ENCODE results near the gene PADI4. TPM values are rescaled to one million over a fixed set of nuclear protein-coding genes. Genes with fewer than 3 reads are reported as not detected.

The PADI4 gene
- total and polyA plus RNA-seq, 2 donors (not counting 1 experiment from before 2014, with no cell fraction given), result not detected

- no peaks in the 10 kb centered on the region for H3K27me3 ChIP-seq (ENCODE audit: control insufficient read depth, insufficient read depth, low read length)
- no peak overlapping the region for H3K27ac ChIP-seq (ENCODE audit: insufficient read depth, low read length)
- no peaks in the 10 kb centered on the region for H3K4me1 ChIP-seq (ENCODE audit: control insufficient read depth, extremely low read depth, insufficient read depth, low read length)
- H2AFZ ChIP-seq (ENCODE audit: low read length), result no peak overlapping the region
- H4K20me1 ChIP-seq (ENCODE audit: control insufficient read depth, extremely low read depth, insufficient read depth, low read length), result no peaks in the 10 kb centered on the region
- H3K4me2 ChIP-seq (ENCODE audit: extremely low read depth, insufficient read depth, low read length), result no peak overlapping the region
- H3K9me3 ChIP-seq (ENCODE audit: control insufficient read depth, insufficient read depth, low read depth, low read length), result no peaks in the 10 kb centered on the region
- H3K9ac ChIP-seq (ENCODE audit: insufficient read depth, low read length), result no peak overlapping the region
- no peaks in the 10 kb centered on the region for H3K79me2 ChIP-seq (ENCODE audit: control insufficient read depth, insufficient read depth, low read length)
- no peak overlapping the region for H3K4me3 ChIP-seq (replicated peaks in 1 of 4; ENCODE audit: control extremely low read depth in 1 of 4, insufficient read depth in 1 of 4, low read depth in 3 of 4, low read length in 4 of 4)
- no peak for DNase-seq (ENCODE audit: low read depth in 2 of 2)
- no peaks in the 10 kb centered on the region for H3K36me3 ChIP-seq (ENCODE audit: control insufficient read depth, insufficient read depth, low read length)
- no peak for TF ChIP-seq CTCF (conservative IDR thresholded peaks at IDR 0.05 in 1 of 2, IDR thresholded peaks at IDR 0.05 in 1 of 2; ENCODE audit: low read depth in 1 of 2, low read length in 2 of 2)
- no peak for TF ChIP-seq EZH2 (IDR thresholded peaks at IDR 0.05; ENCODE audit: low read length, missing control alignments)
Observed at GRCh38 chr1:17295292-17295691, 12.7 kb upstream of the PADI4 start.

GRCh38 chr1:17296086-17296485 is 11.9 kb upstream of the PADI4 start:
- no peaks in the 10 kb centered on the region for H3K4me1 ChIP-seq (ENCODE audit: control insufficient read depth, extremely low read depth, insufficient read depth, low read length)
- H3K9me3 ChIP-seq (ENCODE audit: control insufficient read depth, insufficient read depth, low read depth, low read length), result no peaks in the 10 kb centered on the region
- no peak overlapping the region for H2AFZ ChIP-seq (ENCODE audit: low read length)
- H4K20me1 ChIP-seq (ENCODE audit: control insufficient read depth, extremely low read depth, insufficient read depth, low read length), result no peaks in the 10 kb centered on the region
- DNase-seq (ENCODE audit: low read depth in 2 of 2), result no peak
- H3K27ac ChIP-seq (ENCODE audit: insufficient read depth, low read length), result no peak overlapping the region
- H3K79me2 ChIP-seq (ENCODE audit: control insufficient read depth, insufficient read depth, low read length), result no peaks in the 10 kb centered on the region
- no peak overlapping the region for H3K9ac ChIP-seq (ENCODE audit: insufficient read depth, low read length)
- no peak overlapping the region for H3K4me3 ChIP-seq (replicated peaks in 1 of 4; ENCODE audit: control extremely low read depth in 1 of 4, insufficient read depth in 1 of 4, low read depth in 3 of 4, low read length in 4 of 4)
- H3K36me3 ChIP-seq (ENCODE audit: control insufficient read depth, insufficient read depth, low read length), result no peaks in the 10 kb centered on the region
- H3K4me2 ChIP-seq (ENCODE audit: extremely low read depth, insufficient read depth, low read length), result no peak overlapping the region
- H3K27me3 ChIP-seq (ENCODE audit: control insufficient read depth, insufficient read depth, low read length), result no peaks in the 10 kb centered on the region
- no peak for TF ChIP-seq EZH2 (IDR thresholded peaks at IDR 0.05; ENCODE audit: low read length, missing control alignments)
- no peak for TF ChIP-seq CTCF (conservative IDR thresholded peaks at IDR 0.05 in 1 of 2, IDR thresholded peaks at IDR 0.05 in 1 of 2; ENCODE audit: low read depth in 1 of 2, low read length in 2 of 2)

- Histone ChIP-seq H3K9me3 (ENCODE audit: control insufficient read depth, insufficient read depth, low read depth, low read length) (no peaks in the 10 kb centered on the region), H3K36me3 (ENCODE audit: control insufficient read depth, insufficient read depth, low read length) (no peaks in the 10 kb centered on the region), H2AFZ (ENCODE audit: low read length) (no peak overlapping the region), H3K9ac (ENCODE audit: insufficient read depth, low read length) (no peak overlapping the region), H3K4me2 (ENCODE audit: extremely low read depth, insufficient read depth, low read length) (no peak overlapping the region), H3K27me3 (ENCODE audit: control insufficient read depth, insufficient read depth, low read length) (no peaks in the 10 kb centered on the region), H3K4me1 (ENCODE audit: control insufficient read depth, extremely low read depth, insufficient read depth, low read length) (no peaks in the 10 kb centered on the region), H4K20me1 (ENCODE audit: control insufficient read depth, extremely low read depth, insufficient read depth, low read length) (no peaks in the 10 kb centered on the region), H3K27ac (ENCODE audit: insufficient read depth, low read length) (no peak overlapping the region), H3K79me2 (ENCODE audit: control insufficient read depth, insufficient read depth, low read length) (no peaks in the 10 kb centered on the region), H3K4me3 (replicated peaks in 1 of 4; ENCODE audit: control extremely low read depth in 1 of 4, insufficient read depth in 1 of 4, low read depth in 3 of 4, low read length in 4 of 4) (no peak overlapping the region)
- TF ChIP-seq EZH2 (IDR thresholded peaks at IDR 0.05; ENCODE audit: low read length, missing control alignments) (no peak), CTCF (conservative IDR thresholded peaks at IDR 0.05 in 1 of 2, IDR thresholded peaks at IDR 0.05 in 1 of 2; ENCODE audit: low read depth in 1 of 2, low read length in 2 of 2) (no peak)
- DNase-seq (ENCODE audit: low read depth in 2 of 2), result no peak
Observed at GRCh38 chr1:17297991-17298390, 10.0 kb upstream of the PADI4 start.

Data from fibroblast of lung (primary cell).